ENCODE data around the gene SCARB2.

The SCARB2 gene

DNA sequence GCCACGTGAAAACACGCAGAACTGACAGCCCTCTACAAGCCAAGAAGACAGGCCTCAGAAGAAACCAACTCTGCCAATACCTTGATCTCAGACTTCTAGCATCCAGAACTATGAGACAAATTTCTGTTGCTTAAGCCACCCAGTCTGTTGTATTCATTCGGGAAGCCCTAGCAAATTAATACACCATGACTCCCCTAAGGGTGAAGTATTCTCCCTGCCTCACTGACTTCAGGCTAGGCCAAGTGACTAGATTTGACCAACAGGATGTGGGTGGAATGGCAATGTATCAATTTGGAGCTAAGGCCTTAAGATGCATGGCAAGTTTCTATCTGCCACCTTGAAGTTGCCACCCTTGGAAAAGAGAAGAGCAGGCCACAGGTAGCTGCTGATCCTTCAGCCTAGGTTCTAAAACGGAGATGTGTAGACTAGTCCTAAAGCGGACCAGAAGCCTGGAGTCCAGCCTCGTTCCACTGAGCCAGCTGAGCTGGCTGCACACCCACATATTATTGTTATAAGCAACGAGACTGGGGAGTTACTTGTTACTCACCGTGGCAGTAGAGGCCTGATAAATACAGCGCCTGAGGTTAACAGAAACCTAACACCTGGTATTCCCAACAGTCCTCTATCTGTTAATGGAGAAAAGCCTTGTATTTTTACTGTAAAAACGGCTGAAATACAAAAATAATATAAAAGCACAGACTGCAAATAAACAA is 16.4 kb downstream of the SCARB2 start:
- no peak overlapping the region for H3K27ac Mint-ChIP-seq
- H3K4me3 Mint-ChIP-seq = no peak overlapping the region
- peaks cover 5% of the 10 kb centered on the region for H3K9me3 Mint-ChIP-seq
- peaks cover 43% of the 10 kb centered on the region for H3K4me1 Mint-ChIP-seq
- peaks cover 26% of the 10 kb centered on the region for H3K36me3 Mint-ChIP-seq
- H3K27me3 Mint-ChIP-seq = no peaks in the 10 kb centered on the region

DNA sequence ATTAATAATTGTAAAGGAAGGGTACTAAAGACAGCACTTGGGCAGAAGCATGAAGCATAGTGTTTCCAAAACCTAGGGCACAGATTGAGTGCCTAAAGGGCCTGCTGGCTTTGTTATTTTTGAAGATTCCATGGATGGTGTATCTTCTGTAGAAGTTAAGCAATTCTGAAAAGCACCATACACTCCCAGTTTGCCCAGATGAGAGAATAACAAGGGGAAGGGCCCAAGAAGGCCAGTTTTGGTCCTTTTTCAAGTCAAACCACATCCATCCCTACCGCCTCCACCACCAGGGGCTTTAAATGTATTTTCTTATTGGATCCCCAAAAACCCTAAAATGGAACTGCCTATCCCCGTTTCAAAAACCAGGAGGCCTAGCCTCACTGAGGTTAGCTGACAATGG is 17.2 kb downstream of the SCARB2 start:
- peaks cover 33% of the 10 kb centered on the region for H3K36me3 Mint-ChIP-seq
- H3K4me3 Mint-ChIP-seq = no peak overlapping the region
- peak overlapping the region; percentile 51 for H3K27ac Mint-ChIP-seq
- H3K27me3 Mint-ChIP-seq = no peaks in the 10 kb centered on the region
- H3K9me3 Mint-ChIP-seq = peaks cover 10% of the 10 kb centered on the region
- H3K4me1 Mint-ChIP-seq = peaks cover 42% of the 10 kb centered on the region

DNA sequence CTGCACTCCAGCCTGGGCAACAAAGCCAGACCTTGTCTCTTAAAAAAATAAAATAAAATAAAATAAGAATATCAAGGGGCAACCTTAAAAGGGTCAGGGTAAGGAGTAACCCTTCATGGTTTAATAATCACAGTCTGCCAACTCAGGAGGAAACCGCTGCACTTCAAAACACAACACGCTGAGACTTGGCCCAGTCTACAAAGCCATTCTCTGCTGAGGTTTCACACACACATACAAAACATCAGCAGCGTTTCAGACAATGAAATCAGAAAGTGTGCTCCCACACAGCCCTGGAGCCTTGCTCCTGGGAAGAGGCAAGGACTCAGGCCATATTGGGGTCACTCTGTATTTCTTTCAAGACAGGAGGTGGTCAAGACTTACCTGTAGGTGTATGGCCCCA is 18.3 kb downstream of the SCARB2 start:
- no peaks in the 10 kb centered on the region for H3K27me3 Mint-ChIP-seq
- H3K4me3 Mint-ChIP-seq = no peak overlapping the region
- H3K9me3 Mint-ChIP-seq = peaks cover 10% of the 10 kb centered on the region
- no peak overlapping the region for H3K27ac Mint-ChIP-seq
- H3K36me3 Mint-ChIP-seq = peaks cover 29% of the 10 kb centered on the region
- H3K4me1 Mint-ChIP-seq = peaks cover 32% of the 10 kb centered on the region

DNA sequence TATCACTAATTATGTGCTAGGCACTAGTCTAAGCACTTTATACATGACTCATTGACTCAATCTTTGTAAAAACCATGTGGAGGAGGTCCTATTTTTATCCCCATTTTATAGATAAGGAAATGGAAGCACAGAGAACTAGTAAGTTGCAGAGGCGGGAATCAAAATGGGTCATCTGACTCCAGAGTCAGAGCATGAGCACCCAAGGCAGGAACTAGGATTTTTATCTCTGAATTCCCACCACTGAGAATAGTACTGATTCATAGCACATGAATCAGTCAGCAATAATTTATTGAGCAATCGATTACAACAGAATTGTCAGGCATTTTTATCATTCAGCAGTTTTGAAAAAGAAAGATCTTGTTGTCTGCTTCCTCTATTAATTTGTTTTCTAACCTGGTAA is 19.3 kb downstream of the SCARB2 start:
- Mint-ChIP-seq H3K9me3 (peaks cover 10% of the 10 kb centered on the region), H3K27me3 (no peaks in the 10 kb centered on the region), H3K4me3 (no peak overlapping the region), H3K27ac (no peak overlapping the region), H3K4me1 (peaks cover 22% of the 10 kb centered on the region), H3K36me3 (peaks cover 32% of the 10 kb centered on the region)

DNA sequence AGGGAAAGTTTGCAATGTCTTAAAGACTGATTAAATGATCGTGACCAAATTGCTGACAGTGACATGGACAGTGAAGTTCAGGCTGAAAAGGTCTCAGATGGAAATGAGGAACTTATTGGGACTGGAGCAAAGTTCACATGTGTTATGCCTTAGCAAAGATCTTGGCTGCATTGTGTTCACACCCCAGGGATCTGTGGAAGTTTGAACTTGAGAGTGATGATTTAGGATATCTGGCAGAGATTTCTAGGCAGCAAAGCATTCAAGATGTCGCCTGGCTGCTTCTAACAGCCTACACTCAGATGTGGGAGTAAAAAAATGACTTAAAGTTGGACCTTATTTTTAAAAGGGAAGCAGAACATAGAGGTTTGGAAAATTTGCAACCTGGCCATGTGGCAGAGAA is 21.4 kb downstream of the SCARB2 start:
- Mint-ChIP-seq H3K27me3 (no peaks in the 10 kb centered on the region), H3K9me3 (peaks cover 10% of the 10 kb centered on the region), H3K4me3 (no peak overlapping the region), H3K36me3 (peaks cover 32% of the 10 kb centered on the region), H3K4me1 (peaks cover 6% of the 10 kb centered on the region), H3K27ac (no peak overlapping the region)

DNA sequence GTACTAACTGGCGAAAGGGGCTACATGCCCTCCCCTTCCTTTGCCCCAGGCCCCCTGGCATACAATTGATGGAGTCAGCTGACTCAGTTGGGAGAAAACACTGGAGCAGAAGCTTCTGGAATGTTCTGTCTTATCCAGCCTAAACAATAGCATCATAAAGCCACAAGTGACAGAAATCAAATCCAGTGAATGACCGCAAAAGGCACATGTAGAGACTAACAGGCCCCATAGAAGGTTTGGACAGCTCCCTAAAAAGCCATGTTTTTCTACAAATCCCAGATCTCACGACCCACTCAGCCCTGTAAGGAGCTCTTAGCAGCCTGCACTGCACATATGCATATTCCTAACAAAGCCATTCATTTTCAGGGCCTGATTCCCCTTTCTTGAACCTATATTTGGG is 25.1 kb downstream of the SCARB2 start:
- Mint-ChIP-seq H3K27ac (no peak overlapping the region), H3K9me3 (peaks cover 10% of the 10 kb centered on the region), H3K36me3 (peaks cover 19% of the 10 kb centered on the region), H3K4me3 (no peak overlapping the region), H3K4me1 (peaks cover 11% of the 10 kb centered on the region), H3K27me3 (no peaks in the 10 kb centered on the region)

DNA sequence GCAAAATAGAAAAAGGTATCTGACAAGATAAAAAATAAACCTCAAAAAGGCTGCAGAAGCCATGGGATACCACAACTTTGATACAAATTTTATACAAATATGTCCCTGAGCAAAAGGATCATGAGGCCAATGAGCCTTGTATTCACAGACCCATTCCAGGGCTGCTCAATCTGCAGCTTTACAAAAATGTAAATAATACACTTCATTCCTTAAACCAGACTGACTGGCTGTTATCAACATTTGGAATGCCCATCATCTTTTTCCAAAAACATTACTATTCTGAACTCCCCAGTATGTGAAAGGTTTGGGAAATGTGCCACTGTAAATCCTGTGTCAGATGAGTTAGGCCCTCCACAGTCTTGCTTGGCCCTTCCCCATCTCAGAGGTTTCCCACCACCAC is 25.5 kb downstream of the SCARB2 start:
- H3K36me3 Mint-ChIP-seq = peaks cover 15% of the 10 kb centered on the region
- no peak overlapping the region for H3K4me3 Mint-ChIP-seq
- H3K4me1 Mint-ChIP-seq = peaks cover 11% of the 10 kb centered on the region
- no peaks in the 10 kb centered on the region for H3K27me3 Mint-ChIP-seq
- peaks cover 10% of the 10 kb centered on the region for H3K9me3 Mint-ChIP-seq
- no peak overlapping the region for H3K27ac Mint-ChIP-seq

DNA sequence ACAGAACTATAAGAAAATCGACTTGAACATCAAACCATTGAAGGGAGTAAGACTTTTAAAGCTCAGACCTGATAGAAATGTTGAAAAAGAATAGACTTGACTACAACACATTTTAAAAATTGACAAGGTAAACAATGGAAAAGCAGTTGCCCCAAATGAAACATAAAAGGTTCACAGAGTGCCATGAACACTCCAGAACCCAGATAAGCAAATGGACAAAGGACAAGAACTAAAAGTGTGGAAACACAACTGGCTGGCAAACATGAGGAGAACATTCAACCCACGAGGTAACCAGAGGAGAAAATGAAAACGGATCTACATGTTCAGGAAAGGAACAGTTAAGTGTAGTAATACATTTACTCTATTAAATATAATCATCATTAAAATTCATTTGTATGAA is 26.5 kb downstream of the SCARB2 start:
- H3K4me3 Mint-ChIP-seq = no peak overlapping the region
- peaks cover 10% of the 10 kb centered on the region for H3K36me3 Mint-ChIP-seq
- peaks cover 4% of the 10 kb centered on the region for H3K9me3 Mint-ChIP-seq
- H3K27ac Mint-ChIP-seq = no peak overlapping the region
- H3K27me3 Mint-ChIP-seq = no peaks in the 10 kb centered on the region
- H3K4me1 Mint-ChIP-seq = peaks cover 11% of the 10 kb centered on the region

DNA sequence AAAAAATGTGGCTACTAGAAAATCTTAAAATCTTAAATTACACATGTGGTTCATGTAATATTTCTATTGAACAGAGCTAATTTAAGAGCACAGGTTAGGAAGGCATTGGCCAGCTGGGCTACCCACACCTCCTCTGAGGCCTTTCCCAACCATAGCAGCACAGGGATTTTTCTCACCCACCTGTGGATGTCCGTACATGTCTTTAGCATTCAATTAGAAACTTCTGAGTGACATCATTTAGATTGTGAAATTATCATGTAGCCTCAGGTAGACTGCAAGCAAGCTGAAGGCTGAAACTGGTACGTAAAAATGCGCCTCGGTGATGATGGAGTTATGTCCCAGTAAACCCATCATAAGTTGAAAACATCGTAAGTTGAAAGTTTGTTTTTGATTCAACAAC is 31.2 kb downstream of the SCARB2 start:
- Mint-ChIP-seq H3K27ac (no peak overlapping the region), H3K4me1 (peaks cover 7% of the 10 kb centered on the region), H3K36me3 (no peaks in the 10 kb centered on the region), H3K9me3 (no peaks in the 10 kb centered on the region), H3K4me3 (no peak overlapping the region), H3K27me3 (no peaks in the 10 kb centered on the region)

DNA sequence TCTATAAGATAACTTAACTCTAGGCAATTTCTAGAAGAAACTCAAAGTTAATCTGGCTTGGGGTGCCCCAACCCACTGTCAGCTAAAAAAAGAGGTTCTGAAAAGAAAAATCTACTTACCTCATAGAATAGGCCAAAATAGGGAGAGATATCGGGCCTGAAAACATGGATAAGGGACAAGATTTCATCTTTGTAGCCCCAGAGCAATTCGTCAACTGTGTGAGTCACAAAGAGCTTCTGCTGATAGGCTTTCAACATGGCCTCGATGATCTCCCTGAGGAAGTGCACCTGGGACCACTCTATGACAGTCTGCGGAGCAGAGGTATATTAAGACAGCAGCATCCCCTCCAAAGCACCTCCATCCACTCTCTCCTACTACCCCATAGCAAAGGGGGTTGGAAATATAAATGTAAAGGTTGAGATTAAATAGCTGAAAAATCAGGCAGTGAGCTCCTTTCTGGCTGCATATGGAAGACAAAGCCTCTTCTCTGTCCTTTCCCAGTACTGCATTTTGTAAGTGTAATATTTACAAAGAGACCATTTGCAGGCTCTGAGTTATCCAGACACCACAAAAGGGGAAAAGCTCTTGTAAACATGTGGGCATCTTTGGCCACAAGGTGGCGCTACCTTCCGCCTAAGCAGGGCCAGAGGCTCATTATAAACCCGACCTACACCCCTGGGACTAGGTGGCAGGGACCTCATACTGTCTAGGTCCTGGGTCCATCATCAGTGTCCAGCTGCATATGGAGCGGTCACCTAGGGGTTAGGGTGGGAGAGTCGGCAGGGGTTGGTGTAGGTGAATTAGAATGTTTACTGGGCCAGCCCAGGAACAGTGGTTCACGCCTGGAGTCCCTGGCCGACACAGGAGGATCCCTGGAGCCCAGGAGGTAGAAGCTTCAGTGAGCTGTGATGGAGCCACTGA is 34.0 kb downstream of the SCARB2 start:
- H3K4me3 Mint-ChIP-seq = no peak overlapping the region
- H3K27ac Mint-ChIP-seq = no peak overlapping the region
- no peaks in the 10 kb centered on the region for H3K9me3 Mint-ChIP-seq
- no peaks in the 10 kb centered on the region for H3K27me3 Mint-ChIP-seq
- peaks cover 3% of the 10 kb centered on the region for H3K36me3 Mint-ChIP-seq
- H3K4me1 Mint-ChIP-seq = no peaks in the 10 kb centered on the region

DNA sequence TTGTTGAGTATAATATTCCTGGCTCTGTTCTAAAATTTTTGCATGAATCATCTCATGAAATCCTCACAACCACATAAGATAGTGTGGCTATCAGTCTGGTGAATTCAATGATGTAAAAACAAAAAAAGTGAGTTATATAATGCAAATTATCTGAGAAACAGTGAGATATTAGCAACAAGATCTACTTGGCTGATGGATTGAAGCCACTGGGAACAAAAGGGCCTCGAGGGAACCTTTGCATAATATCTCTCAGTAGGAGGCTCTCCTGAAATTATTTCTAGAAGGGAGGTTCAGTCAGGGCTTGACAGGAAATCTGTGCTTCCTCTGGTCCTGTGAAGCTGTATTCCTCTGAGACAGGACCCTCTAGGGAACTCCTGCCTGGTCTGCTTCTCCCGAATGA is 35.3 kb downstream of the SCARB2 start:
- Mint-ChIP-seq H3K36me3 (peaks cover 6% of the 10 kb centered on the region), H3K4me3 (no peak overlapping the region), H3K9me3 (no peaks in the 10 kb centered on the region), H3K27ac (no peak overlapping the region), H3K4me1 (no peaks in the 10 kb centered on the region), H3K27me3 (no peaks in the 10 kb centered on the region)

DNA sequence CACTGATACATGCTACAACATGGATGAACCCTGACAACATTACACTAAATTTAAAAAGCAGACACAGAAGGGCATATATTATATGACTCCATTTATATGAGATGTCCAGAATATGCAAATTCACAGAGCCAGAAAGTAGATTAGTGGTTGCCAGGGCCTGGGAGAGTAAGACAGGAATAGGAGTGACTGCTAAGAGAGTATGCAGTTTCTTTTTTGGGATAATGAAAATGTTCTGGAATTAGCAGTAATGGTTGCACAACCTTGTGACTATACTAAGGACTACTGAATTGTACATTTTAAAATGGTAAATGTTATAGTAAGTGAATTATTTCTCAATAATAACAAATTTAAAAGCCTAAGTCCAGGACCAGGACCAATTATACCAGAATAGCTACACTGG is 35.9 kb downstream of the SCARB2 start:
- no peak overlapping the region for H3K4me3 Mint-ChIP-seq
- no peaks in the 10 kb centered on the region for H3K4me1 Mint-ChIP-seq
- no peaks in the 10 kb centered on the region for H3K9me3 Mint-ChIP-seq
- peaks cover 8% of the 10 kb centered on the region for H3K36me3 Mint-ChIP-seq
- H3K27me3 Mint-ChIP-seq = no peaks in the 10 kb centered on the region
- H3K27ac Mint-ChIP-seq = no peak overlapping the region

DNA sequence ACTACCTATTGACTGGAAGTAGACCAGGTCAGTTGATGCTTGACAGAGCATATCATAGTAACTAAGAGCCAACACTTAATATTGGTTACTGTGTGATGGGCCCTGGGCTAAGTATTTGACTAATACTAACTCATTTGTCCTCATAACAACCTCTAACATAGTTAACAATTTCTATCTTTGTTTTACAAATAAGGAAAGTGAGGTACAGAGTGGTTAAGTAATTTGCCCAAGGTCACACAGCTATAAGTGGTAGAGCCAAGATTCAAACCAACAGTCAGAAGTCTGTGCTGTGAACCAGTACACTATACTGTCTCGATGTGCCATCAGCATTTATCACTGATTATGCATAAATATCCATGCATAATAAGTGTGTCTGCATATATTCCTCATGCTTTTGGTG is 38.3 kb downstream of the SCARB2 start:
- H3K4me3 Mint-ChIP-seq = no peak overlapping the region
- no peaks in the 10 kb centered on the region for H3K27me3 Mint-ChIP-seq
- no peak overlapping the region for H3K27ac Mint-ChIP-seq
- no peaks in the 10 kb centered on the region for H3K4me1 Mint-ChIP-seq
- H3K36me3 Mint-ChIP-seq = peaks cover 12% of the 10 kb centered on the region
- no peaks in the 10 kb centered on the region for H3K9me3 Mint-ChIP-seq

DNA sequence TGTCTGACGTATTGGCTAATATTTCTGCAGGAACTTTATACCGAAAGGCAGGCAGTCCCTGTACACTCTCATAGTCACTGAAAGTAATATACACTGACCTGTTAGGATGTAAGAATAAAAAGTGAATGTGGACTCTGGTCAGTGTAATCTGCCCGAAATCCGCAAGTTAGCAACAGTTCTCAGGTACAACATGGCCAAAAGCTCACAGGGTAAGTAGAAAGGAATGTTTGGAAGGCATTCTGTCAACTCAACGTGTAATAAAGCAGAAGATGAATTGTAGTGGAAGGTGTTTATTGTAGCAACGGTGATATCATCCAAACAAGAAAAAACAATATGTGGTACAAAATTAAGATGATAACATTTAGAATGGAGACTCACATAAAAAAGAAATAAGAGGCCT is 39.4 kb downstream of the SCARB2 start:
- H3K36me3 Mint-ChIP-seq = peaks cover 12% of the 10 kb centered on the region
- no peaks in the 10 kb centered on the region for H3K9me3 Mint-ChIP-seq
- H3K27ac Mint-ChIP-seq = no peak overlapping the region
- no peaks in the 10 kb centered on the region for H3K27me3 Mint-ChIP-seq
- H3K4me3 Mint-ChIP-seq = no peak overlapping the region
- H3K4me1 Mint-ChIP-seq = no peaks in the 10 kb centered on the region

DNA sequence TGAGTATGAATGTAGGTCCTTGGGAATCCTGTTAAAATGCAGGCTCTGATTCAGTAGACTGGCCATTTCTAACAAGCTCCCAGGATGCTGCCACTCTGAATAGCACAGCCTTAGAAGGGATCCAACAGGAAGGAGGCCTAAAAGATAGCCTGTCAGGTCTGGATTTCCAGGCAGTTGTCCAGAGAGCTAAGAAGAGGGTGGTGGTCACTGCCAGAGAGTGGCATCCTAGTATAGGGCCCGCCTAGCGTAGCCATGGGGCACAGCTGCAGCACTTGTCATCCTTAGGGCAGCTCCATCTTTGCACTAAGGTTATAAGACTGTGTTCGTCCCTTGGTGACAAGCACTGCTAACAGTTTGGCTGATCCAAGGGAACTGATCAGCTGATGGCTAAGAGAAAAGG is 44.9 kb downstream of the SCARB2 start:
- Mint-ChIP-seq H3K4me1 (no peaks in the 10 kb centered on the region), H3K36me3 (peaks cover 14% of the 10 kb centered on the region), H3K4me3 (no peak overlapping the region), H3K27ac (no peak overlapping the region), H3K27me3 (no peaks in the 10 kb centered on the region), H3K9me3 (no peaks in the 10 kb centered on the region)

DNA sequence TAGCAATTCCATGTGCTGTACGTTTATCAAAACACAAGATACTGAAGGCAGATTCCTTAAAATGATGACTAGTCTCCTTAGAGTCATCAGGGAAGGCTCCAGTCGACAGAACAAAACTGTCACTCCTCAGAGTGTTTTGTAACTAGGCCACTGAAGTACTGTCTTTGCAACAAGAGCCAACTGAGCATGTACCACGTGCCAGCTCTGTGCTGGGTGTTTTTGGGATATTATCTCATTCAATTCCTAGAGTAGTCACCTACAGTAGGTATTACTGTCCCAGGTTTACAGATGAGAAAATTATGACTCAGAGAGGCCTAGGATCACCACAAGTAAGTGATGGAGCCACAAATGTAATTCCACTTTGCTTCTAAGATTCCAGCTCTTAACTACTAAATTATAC is 47.1 kb downstream of the SCARB2 start:
- Mint-ChIP-seq H3K36me3 (peaks cover 17% of the 10 kb centered on the region), H3K27me3 (no peaks in the 10 kb centered on the region), H3K9me3 (no peaks in the 10 kb centered on the region), H3K4me3 (no peak overlapping the region), H3K27ac (no peak overlapping the region), H3K4me1 (no peaks in the 10 kb centered on the region)

Measured in activated naive CD4-positive, alpha-beta T cell treated with anti-CD3 and anti-CD28 coated beads, Interleukin-2, amount 50 U/mL, for 24 hours (primary cell).